GM21786 (cell line): ENCODE measurements around the gene PRDX1.
"Not testable (repeated sequence)": the region's sequence is repeated elsewhere in the genome, so short reads cannot be mapped to it uniquely, and the experiment has no call there.

Source experiments
- ATAC-seq: cut with Tn5 transposase; IDR thresholded peaks from one replicate; pipeline ENCODE4 v1.9.1; 2021; ENCODE audit not compliant: unreplicated experiment

The PRDX1 gene

GRCh38 chr1:45507195-45507594, 14.5 kb downstream of the PRDX1 start:
- no peak for ATAC-seq

GRCh38 chr1:45503462-45504360, 18.0 kb downstream of the PRDX1 start:
- ATAC-seq = no peak

- no peak for ATAC-seq
These were observed 20.2 kb downstream of the PRDX1 start for GRCh38 chr1:45501505-45501859.

- ATAC-seq = no peak
These were observed 22.3 kb downstream of the PRDX1 start for GRCh38 chr1:45499415-45499769.

GRCh38 chr1:45498279-45498678, 23.4 kb downstream of the PRDX1 start:
- no peak for ATAC-seq

GRCh38 chr1:45493116-45493697, 28.5 kb downstream of the PRDX1 start:
- ATAC-seq = no peak

- ATAC-seq = no peak
These were observed 29.0 kb downstream of the PRDX1 start for GRCh38 chr1:45492691-45493090.

GRCh38 chr1:45491487-45492260, 30.0 kb downstream of the PRDX1 start:
- no peak for ATAC-seq

- peak; percentile 92 for ATAC-seq
These were observed 30.8 kb downstream of the PRDX1 start, which contains the start of gene TESK2 for GRCh38 chr1:45490626-45491486. Gene TESK2 (minus strand): TSS chr1:45491163. CDS start chr1:45457785, 33,378 bp downstream.

- no peak for ATAC-seq
These were observed 31.5 kb downstream of the PRDX1 start for GRCh38 chr1:45490121-45490625.

GRCh38 chr1:45489379-45489778, 32.3 kb downstream of the PRDX1 start:
- ATAC-seq = not testable (repeated sequence)

GRCh38 chr1:45488666-45489377, 32.9 kb downstream of the PRDX1 start:
- ATAC-seq = no peak

- no peak for ATAC-seq
These were observed 35.7 kb downstream of the PRDX1 start for GRCh38 chr1:45485949-45486348.

GRCh38 chr1:45479039-45479748, 42.5 kb downstream of the PRDX1 start:
- no peak for ATAC-seq

- ATAC-seq = no peak
These were observed 43.4 kb downstream of the PRDX1 start for GRCh38 chr1:45478121-45478814.

- no peak for ATAC-seq
These were observed 44.0 kb downstream of the PRDX1 start for GRCh38 chr1:45477646-45478045.

GRCh38 chr1:45474194-45474593, 47.5 kb downstream of the PRDX1 start:
- not testable (repeated sequence) for ATAC-seq

- no peak for ATAC-seq
These were observed 48.4 kb downstream of the PRDX1 start for GRCh38 chr1:45473302-45473701.
